Measurements from ENCODE around the gene SLC15A4.

Gene SLC15A4

GRCh38 chr12:128755566-128755965 is 68.2 kb downstream of the SLC15A4 start:
- Histone ChIP-seq H3K4me1 (ENCODE audit: control extremely low read depth in 1 of 4, control insufficient read depth in 4 of 4, insufficient read depth in 4 of 4, low read length in 3 of 4) (no peaks in the 10 kb centered on the region), H3K27ac (ENCODE audit: insufficient read depth in 1 of 2, low read depth in 1 of 2, low read length in 2 of 2, poor library complexity in 1 of 2, severe bottlenecking in 2 of 2) (no peak overlapping the region), H3K36me3 (ENCODE audit: control insufficient read depth in 4 of 4, insufficient read depth in 4 of 4, low read length in 3 of 4) (no peaks in the 10 kb centered on the region), H3K9me3 (ENCODE audit: control extremely low read depth in 1 of 5, control insufficient read depth in 4 of 5, insufficient read depth in 2 of 5, low read depth in 1 of 5, low read length in 4 of 5) (no peaks in the 10 kb centered on the region), H3K4me3 (ENCODE audit: control insufficient read depth in 1 of 7, extremely low read depth in 1 of 7, insufficient read depth in 4 of 7, low read depth in 2 of 7, low read length in 6 of 7) (no peak overlapping the region), H3K27me3 (replicated peaks in 2 of 5; ENCODE audit: control insufficient read depth in 4 of 5, insufficient read depth in 5 of 5, low read length in 4 of 5) (no peaks in the 10 kb centered on the region)
- WGBS (ENCODE audit: insufficient coverage), result 100% methylated on average over 4 of the region's 4 CpGs
- CTCF ChIA-PET, result no interaction called here
- POLR2A ChIA-PET, result no interaction called here
- DNase-seq, result no peak

GRCh38 chr12:128754275-128754674 is 69.5 kb downstream of the SLC15A4 start:
- no peak overlapping the region for H3K4me3 ChIP-seq (ENCODE audit: control insufficient read depth in 1 of 7, extremely low read depth in 1 of 7, insufficient read depth in 4 of 7, low read depth in 2 of 7, low read length in 6 of 7)
- DNase-seq, result no peak
- CTCF ChIA-PET, result interaction anchor here (1.2 kb wide), 1 partner anchor 9 kb away, joined by 4 read pairs; no protein-coding TSS in a partner anchor
- no peaks in the 10 kb centered on the region for H3K9me3 ChIP-seq (ENCODE audit: control extremely low read depth in 1 of 5, control insufficient read depth in 4 of 5, insufficient read depth in 2 of 5, low read depth in 1 of 5, low read length in 4 of 5)
- 100% methylated on average over 3 of the region's 3 CpGs for WGBS (ENCODE audit: insufficient coverage)
- H3K27me3 ChIP-seq (replicated peaks in 2 of 5; ENCODE audit: control insufficient read depth in 4 of 5, insufficient read depth in 5 of 5, low read length in 4 of 5), result no peaks in the 10 kb centered on the region
- H3K27ac ChIP-seq (ENCODE audit: insufficient read depth in 1 of 2, low read depth in 1 of 2, low read length in 2 of 2, poor library complexity in 1 of 2, severe bottlenecking in 2 of 2), result no peak overlapping the region
- H3K36me3 ChIP-seq (ENCODE audit: control insufficient read depth in 4 of 4, insufficient read depth in 4 of 4, low read length in 3 of 4), result no peaks in the 10 kb centered on the region
- H3K4me1 ChIP-seq (ENCODE audit: control extremely low read depth in 1 of 4, control insufficient read depth in 4 of 4, insufficient read depth in 4 of 4, low read length in 3 of 4), result no peaks in the 10 kb centered on the region
- POLR2A ChIA-PET, result no interaction called here

- CTCF ChIA-PET, result interaction anchor here (0.7 to 1.2 kb wide), 3 partner anchors 8 to 44 kb away, joined by 3 to 4 read pairs (median 3); no protein-coding TSS in a partner anchor
- Histone ChIP-seq H3K4me1 (ENCODE audit: control extremely low read depth in 1 of 4, control insufficient read depth in 4 of 4, insufficient read depth in 4 of 4, low read length in 3 of 4) (no peaks in the 10 kb centered on the region), H3K27ac (ENCODE audit: insufficient read depth in 1 of 2, low read depth in 1 of 2, low read length in 2 of 2, poor library complexity in 1 of 2, severe bottlenecking in 2 of 2) (no peak overlapping the region), H3K4me3 (ENCODE audit: control insufficient read depth in 1 of 7, extremely low read depth in 1 of 7, insufficient read depth in 4 of 7, low read depth in 2 of 7, low read length in 6 of 7) (no peak overlapping the region), H3K36me3 (ENCODE audit: control insufficient read depth in 4 of 4, insufficient read depth in 4 of 4, low read length in 3 of 4) (no peaks in the 10 kb centered on the region), H3K27me3 (replicated peaks in 2 of 5; ENCODE audit: control insufficient read depth in 4 of 5, insufficient read depth in 5 of 5, low read length in 4 of 5) (no peaks in the 10 kb centered on the region), H3K9me3 (ENCODE audit: control extremely low read depth in 1 of 5, control insufficient read depth in 4 of 5, insufficient read depth in 2 of 5, low read depth in 1 of 5, low read length in 4 of 5) (no peaks in the 10 kb centered on the region)
- no peak for DNase-seq
- WGBS (ENCODE audit: insufficient coverage), result 100% methylated on average over 1 of the region's 4 CpGs
- POLR2A ChIA-PET, result no interaction called here
Observed at GRCh38 chr12:128753438-128753837, 70.3 kb downstream of the SLC15A4 start.

GRCh38 chr12:128752386-128752785 is 71.4 kb downstream of the SLC15A4 start:
- H3K4me1 ChIP-seq (ENCODE audit: control extremely low read depth in 1 of 4, control insufficient read depth in 4 of 4, insufficient read depth in 4 of 4, low read length in 3 of 4), result peaks cover 0 to 2% (median under 1%) of the 10 kb centered on the region in 4 experiments
- no peaks in the 10 kb centered on the region for H3K27me3 ChIP-seq (replicated peaks in 2 of 5; ENCODE audit: control insufficient read depth in 4 of 5, insufficient read depth in 5 of 5, low read length in 4 of 5)
- POLR2A ChIA-PET, result no interaction called here
- H3K9me3 ChIP-seq (ENCODE audit: control extremely low read depth in 1 of 5, control insufficient read depth in 4 of 5, insufficient read depth in 2 of 5, low read depth in 1 of 5, low read length in 4 of 5), result no peaks in the 10 kb centered on the region
- CTCF ChIA-PET, result no interaction called here
- H3K4me3 ChIP-seq (ENCODE audit: control insufficient read depth in 1 of 7, extremely low read depth in 1 of 7, insufficient read depth in 4 of 7, low read depth in 2 of 7, low read length in 6 of 7), result no peak overlapping the region
- WGBS (ENCODE audit: insufficient coverage), result 98% methylated on average over 5 of the region's 5 CpGs
- no peak overlapping the region for H3K27ac ChIP-seq (ENCODE audit: insufficient read depth in 1 of 2, low read depth in 1 of 2, low read length in 2 of 2, poor library complexity in 1 of 2, severe bottlenecking in 2 of 2)
- no peak for DNase-seq
- no peaks in the 10 kb centered on the region for H3K36me3 ChIP-seq (ENCODE audit: control insufficient read depth in 4 of 4, insufficient read depth in 4 of 4, low read length in 3 of 4)

- 70% methylated on average over 12 of the region's 13 CpGs for WGBS (ENCODE audit: insufficient coverage)
- ChIA-PET POLR2A (no interaction called here), CTCF (no interaction called here)
- H3K4me1 ChIP-seq (ENCODE audit: control extremely low read depth in 1 of 4, control insufficient read depth in 4 of 4, insufficient read depth in 4 of 4, low read length in 3 of 4), result peaks cover 0 to 22% (median 4%) of the 10 kb centered on the region in 4 experiments
- no peak overlapping the region for H3K27ac ChIP-seq (ENCODE audit: insufficient read depth in 1 of 2, low read depth in 1 of 2, low read length in 2 of 2, poor library complexity in 1 of 2, severe bottlenecking in 2 of 2)
- DNase-seq, result no peak
- H3K9me3 ChIP-seq (ENCODE audit: control extremely low read depth in 1 of 5, control insufficient read depth in 4 of 5, insufficient read depth in 2 of 5, low read depth in 1 of 5, low read length in 4 of 5), result no peaks in the 10 kb centered on the region
- no peaks in the 10 kb centered on the region for H3K36me3 ChIP-seq (ENCODE audit: control insufficient read depth in 4 of 4, insufficient read depth in 4 of 4, low read length in 3 of 4)
- H3K27me3 ChIP-seq (replicated peaks in 2 of 5; ENCODE audit: control insufficient read depth in 4 of 5, insufficient read depth in 5 of 5, low read length in 4 of 5), result peaks cover 0 to 4% (median 0%) of the 10 kb centered on the region in 5 experiments
- H3K4me3 ChIP-seq (ENCODE audit: control insufficient read depth in 1 of 7, extremely low read depth in 1 of 7, insufficient read depth in 4 of 7, low read depth in 2 of 7, low read length in 6 of 7), result no peak overlapping the region
Observed at GRCh38 chr12:128747441-128747840, 76.3 kb downstream of the SLC15A4 start.

- no peaks in the 10 kb centered on the region for H3K36me3 ChIP-seq (ENCODE audit: control insufficient read depth in 4 of 4, insufficient read depth in 4 of 4, low read length in 3 of 4)
- ChIA-PET POLR2A (interaction anchor here (1.0 to 1.2 kb wide), 2 partner anchors 15 to 16 kb away, joined by 3 read pairs; no protein-coding TSS in a partner anchor), CTCF (interaction anchor here (0.8 to 1.1 kb wide), 3 partner anchors 13 to 160 kb away, joined by 3 to 4 read pairs (median 3); no protein-coding TSS in a partner anchor)
- peak overlapping the region in 1 of 2 experiments; percentile 17 for H3K27ac ChIP-seq (ENCODE audit: insufficient read depth in 1 of 2, low read depth in 1 of 2, low read length in 2 of 2, poor library complexity in 1 of 2, severe bottlenecking in 2 of 2)
- H3K4me1 ChIP-seq (ENCODE audit: control extremely low read depth in 1 of 4, control insufficient read depth in 4 of 4, insufficient read depth in 4 of 4, low read length in 3 of 4), result peaks cover 0 to 22% (median 4%) of the 10 kb centered on the region in 4 experiments
- H3K9me3 ChIP-seq (ENCODE audit: control extremely low read depth in 1 of 5, control insufficient read depth in 4 of 5, insufficient read depth in 2 of 5, low read depth in 1 of 5, low read length in 4 of 5), result no peaks in the 10 kb centered on the region
- peaks cover 0 to 4% (median 0%) of the 10 kb centered on the region in 5 experiments for H3K27me3 ChIP-seq (replicated peaks in 2 of 5; ENCODE audit: control insufficient read depth in 4 of 5, insufficient read depth in 5 of 5, low read length in 4 of 5)
- WGBS (ENCODE audit: insufficient coverage), result 11% methylated on average over 4 of the region's 11 CpGs
- peak overlapping the region in 3 of 7 experiments; percentile 23 to 48 (median 31) for H3K4me3 ChIP-seq (ENCODE audit: control insufficient read depth in 1 of 7, extremely low read depth in 1 of 7, insufficient read depth in 4 of 7, low read depth in 2 of 7, low read length in 6 of 7)
- DNase-seq, result peak; percentile 33 to 92 (median 81)
Observed at GRCh38 chr12:128745772-128746689, 77.7 kb downstream of the SLC15A4 start.

GRCh38 chr12:128743916-128744315 is 79.8 kb downstream of the SLC15A4 start:
- Histone ChIP-seq H3K27ac (ENCODE audit: insufficient read depth in 1 of 2, low read depth in 1 of 2, low read length in 2 of 2, poor library complexity in 1 of 2, severe bottlenecking in 2 of 2) (no peak overlapping the region), H3K4me1 (ENCODE audit: control extremely low read depth in 1 of 4, control insufficient read depth in 4 of 4, insufficient read depth in 4 of 4, low read length in 3 of 4) (peaks cover 0 to 22% (median 4%) of the 10 kb centered on the region in 4 experiments), H3K9me3 (ENCODE audit: control extremely low read depth in 1 of 5, control insufficient read depth in 4 of 5, insufficient read depth in 2 of 5, low read depth in 1 of 5, low read length in 4 of 5) (peaks cover 0 to 6% (median 0%) of the 10 kb centered on the region in 5 experiments), H3K27me3 (replicated peaks in 2 of 5; ENCODE audit: control insufficient read depth in 4 of 5, insufficient read depth in 5 of 5, low read length in 4 of 5) (peaks cover 0 to 4% (median 0%) of the 10 kb centered on the region in 5 experiments), H3K4me3 (ENCODE audit: control insufficient read depth in 1 of 7, extremely low read depth in 1 of 7, insufficient read depth in 4 of 7, low read depth in 2 of 7, low read length in 6 of 7) (no peak overlapping the region), H3K36me3 (ENCODE audit: control insufficient read depth in 4 of 4, insufficient read depth in 4 of 4, low read length in 3 of 4) (no peaks in the 10 kb centered on the region)
- CTCF ChIA-PET, result no interaction called here
- WGBS (ENCODE audit: insufficient coverage), result 55% methylated on average over 5 of the region's 7 CpGs
- POLR2A ChIA-PET, result no interaction called here
- DNase-seq, result peak in 2 of 3 donors; percentile 22 to 24
